Retinal pigment epithelial cell (primary cell): ENCODE measurements around the gene DTD1.

Experiments
- DNase-seq: peaks from one replicate; pipeline ENCODE4 v3.0.0-alpha.2; 2010; ENCODE audit warnings: low read depth
- H3K4me3 ChIP-seq: 2 replicates; pipeline ENCODE4 v1.5.1; 2011; ENCODE audit warnings: mild to moderate bottlenecking, low read length, control low read depth, moderate library complexity
- TF ChIP-seq, protein P1 (sequence below): conservative IDR thresholded peaks from 2 replicates; pipeline ENCODE4 v1.5.1; 2011; ENCODE audit warnings: low read depth, low read length, control low read depth, inconsistent platforms

DTD1 gene

DNA sequence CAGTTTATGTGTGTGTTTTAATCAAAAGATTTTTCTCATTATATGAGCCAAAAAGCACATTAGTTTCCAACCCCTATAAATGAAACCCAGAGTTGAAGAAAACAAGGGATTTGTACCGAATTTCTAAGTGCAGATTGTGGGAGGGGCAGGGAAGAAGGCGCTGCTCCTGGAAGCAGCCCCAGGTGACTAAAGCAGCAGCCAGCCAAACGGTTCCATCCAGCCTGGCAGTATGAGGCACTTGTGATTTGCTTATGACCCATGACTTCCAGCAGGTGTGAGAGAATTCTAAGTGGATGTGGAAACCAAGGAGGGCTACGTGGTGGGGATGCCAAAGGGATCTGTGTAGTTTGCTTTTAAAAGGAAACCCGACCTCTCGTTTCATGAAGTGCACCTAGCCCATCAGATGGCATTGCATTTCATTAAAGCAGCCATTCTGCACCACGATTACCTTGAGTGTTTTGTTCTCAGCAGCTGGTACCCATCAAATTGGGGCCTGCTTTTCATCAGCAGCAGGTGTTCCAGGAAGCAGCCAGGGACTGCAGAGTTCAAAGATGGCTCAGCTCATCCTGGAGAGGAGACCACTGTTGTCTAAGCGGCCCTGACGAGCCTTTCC lies 79.1 kb downstream of the DTD1 start:
- no peak overlapping the region for H3K4me3 ChIP-seq
- TF ChIP-seq, protein P1, sequence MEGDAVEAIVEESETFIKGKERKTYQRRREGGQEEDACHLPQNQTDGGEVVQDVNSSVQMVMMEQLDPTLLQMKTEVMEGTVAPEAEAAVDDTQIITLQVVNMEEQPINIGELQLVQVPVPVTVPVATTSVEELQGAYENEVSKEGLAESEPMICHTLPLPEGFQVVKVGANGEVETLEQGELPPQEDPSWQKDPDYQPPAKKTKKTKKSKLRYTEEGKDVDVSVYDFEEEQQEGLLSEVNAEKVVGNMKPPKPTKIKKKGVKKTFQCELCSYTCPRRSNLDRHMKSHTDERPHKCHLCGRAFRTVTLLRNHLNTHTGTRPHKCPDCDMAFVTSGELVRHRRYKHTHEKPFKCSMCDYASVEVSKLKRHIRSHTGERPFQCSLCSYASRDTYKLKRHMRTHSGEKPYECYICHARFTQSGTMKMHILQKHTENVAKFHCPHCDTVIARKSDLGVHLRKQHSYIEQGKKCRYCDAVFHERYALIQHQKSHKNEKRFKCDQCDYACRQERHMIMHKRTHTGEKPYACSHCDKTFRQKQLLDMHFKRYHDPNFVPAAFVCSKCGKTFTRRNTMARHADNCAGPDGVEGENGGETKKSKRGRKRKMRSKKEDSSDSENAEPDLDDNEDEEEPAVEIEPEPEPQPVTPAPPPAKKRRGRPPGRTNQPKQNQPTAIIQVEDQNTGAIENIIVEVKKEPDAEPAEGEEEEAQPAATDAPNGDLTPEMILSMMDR: no peak
- no peak for DNase-seq

- H3K4me3 ChIP-seq: no peak overlapping the region
- DNase-seq: no peak
- TF ChIP-seq, protein P1: no peak
These were observed 81.6 kb downstream of the DTD1 start for GRCh38 chr20:18669241-18670019.

DNA sequence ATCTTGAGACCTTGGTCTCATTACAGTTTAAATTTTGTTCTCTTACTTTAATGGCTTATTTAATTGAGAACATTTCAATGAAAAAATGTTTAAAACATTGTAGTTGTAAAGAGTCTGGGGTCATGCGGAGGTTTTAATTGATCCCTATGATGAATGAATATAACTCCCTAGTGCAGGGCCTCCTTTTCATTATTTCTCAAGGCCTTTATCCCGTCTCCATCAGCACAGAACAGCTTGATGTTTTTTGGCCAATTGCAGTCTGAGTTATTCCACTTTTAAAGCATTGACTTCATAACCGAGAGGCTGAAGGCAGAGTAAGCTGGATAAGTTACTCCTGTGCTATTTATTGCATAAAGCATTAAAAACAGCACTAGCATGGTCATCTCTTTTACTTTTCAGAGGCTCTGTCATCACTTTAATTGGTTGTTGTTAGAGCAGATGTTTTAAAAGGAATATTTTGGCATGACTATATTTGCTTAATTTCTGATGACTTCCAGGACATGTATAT lies 83.4 kb downstream of the DTD1 start:
- TF ChIP-seq, protein P1: no peak

GRCh38 chr20:18672834-18673233 lies 85.0 kb downstream of the DTD1 start:
- H3K4me3 ChIP-seq: no peak overlapping the region
- DNase-seq: no peak
- TF ChIP-seq, protein P1: no peak

More for the DNA sequence above, 83.4 kb downstream of the DTD1 start:
- no peak overlapping the region for H3K4me3 ChIP-seq
- no peak for DNase-seq

DNA sequence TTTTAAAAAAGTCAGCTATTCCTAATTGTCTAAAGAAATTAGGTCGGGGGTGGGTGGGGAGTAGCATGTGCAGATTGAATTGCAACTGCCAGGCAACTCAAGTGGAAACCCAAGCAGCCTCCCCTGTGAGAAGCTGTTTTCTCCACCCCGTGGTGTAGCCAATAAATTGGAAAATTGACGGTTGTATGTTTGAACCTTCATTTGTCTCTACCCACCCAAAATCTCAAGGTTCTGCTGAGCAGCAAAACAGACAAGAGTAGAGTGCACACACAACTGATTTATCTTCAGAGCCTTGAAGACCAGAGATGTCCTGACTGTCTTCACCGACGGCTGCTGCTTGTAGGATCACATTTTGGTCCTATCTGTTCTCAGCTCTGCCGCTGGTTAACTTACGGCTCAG lies 88.5 kb downstream of the DTD1 start:
- TF ChIP-seq, protein P1: no peak
- DNase-seq: no peak
- H3K4me3 ChIP-seq: no peak overlapping the region

DNA sequence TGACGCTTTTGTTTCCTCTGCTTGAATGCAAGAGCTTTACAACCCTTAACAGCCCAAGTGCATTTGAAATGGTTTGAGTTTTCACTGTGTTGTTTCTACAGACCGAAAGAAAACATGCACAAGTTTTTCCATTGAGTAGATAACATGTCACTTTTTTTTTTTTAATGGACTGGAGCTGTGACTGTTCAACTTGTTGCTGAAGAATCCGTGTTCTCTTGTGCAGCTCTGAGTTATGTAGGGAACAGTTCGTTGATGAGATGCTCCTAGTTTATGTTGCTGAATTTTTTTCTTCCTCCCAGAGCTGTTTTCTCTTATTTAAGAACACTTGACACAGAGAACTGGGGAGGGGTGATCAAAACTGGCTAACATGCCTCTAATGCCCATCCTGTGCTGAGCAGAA lies 89.3 kb downstream of the DTD1 start:
- no peak for DNase-seq
- TF ChIP-seq, protein P1: no peak
- no peak overlapping the region for H3K4me3 ChIP-seq
